ENCODE data around the gene SOCS3. TPM values are rescaled to one million over a fixed set of nuclear protein-coding genes. Genes with fewer than 3 reads are reported as not detected.

Gene SOCS3
- total RNA-seq, 1 donor from 2014 or later: 13.4 TPM

DNA sequence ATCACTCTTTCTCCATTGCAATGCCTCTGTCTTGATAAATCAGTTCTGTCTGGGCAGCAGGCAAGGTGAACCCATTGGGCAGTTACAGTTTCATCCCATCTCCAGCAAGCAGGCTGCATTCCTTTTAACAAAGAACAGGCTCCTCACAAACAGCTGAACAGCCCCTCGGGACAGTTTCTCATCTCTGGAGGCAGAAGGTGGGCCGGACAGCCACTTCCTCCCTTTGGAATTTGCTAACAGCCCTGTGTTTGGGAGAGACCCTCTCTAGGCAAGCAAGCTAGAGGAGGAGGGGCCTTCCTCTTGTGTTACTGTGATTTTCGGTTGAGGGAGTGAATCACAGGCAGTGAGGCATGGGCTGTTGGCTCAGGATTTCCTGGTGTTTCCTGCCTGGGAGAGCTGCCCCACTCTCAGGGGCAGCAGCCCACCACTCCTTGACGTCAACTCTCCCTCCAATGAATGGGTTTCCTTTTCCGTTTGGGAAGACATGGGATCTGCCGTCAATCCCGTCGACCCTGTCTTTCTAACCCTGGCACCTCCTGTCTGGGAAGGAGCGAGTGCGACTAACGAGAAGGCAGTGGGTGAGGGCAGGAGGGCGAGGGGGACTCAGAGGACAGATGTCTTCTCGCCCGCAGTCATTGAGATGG, 14.9 kb upstream of the SOCS3 start:
- H2AFZ ChIP-seq (ENCODE audit: low read depth, low read length): peak overlapping the region; percentile 62
- TF ChIP-seq EZH2 (IDR thresholded peaks at IDR 0.05; ENCODE audit: insufficient read depth, low read length) (no peak), CTCF (IDR thresholded peaks at IDR 0.05; ENCODE audit: insufficient read depth, low read depth, low read length) (no peak)
- peak overlapping the region; percentile 79 for H3K9ac ChIP-seq (ENCODE audit: low read length)
- peak overlapping the region; percentile 76 for H3K4me2 ChIP-seq (ENCODE audit: low read length)
- H3K36me3 Mint-ChIP-seq (ENCODE audit: low read depth, unreplicated experiment): no peaks in the 10 kb centered on the region
- H3K79me2 ChIP-seq (ENCODE audit: insufficient read depth, low read length): peaks cover 13% of the 10 kb centered on the region
- H3K4me3 Mint-ChIP-seq (ENCODE audit: unreplicated experiment): peak overlapping the region; percentile 31
- H3K27ac Mint-ChIP-seq (ENCODE audit: unreplicated experiment): peak overlapping the region; percentile 98
- H3K36me3 ChIP-seq (ENCODE audit: insufficient read depth, low read length): no peaks in the 10 kb centered on the region
- H4K20me1 ChIP-seq (ENCODE audit: insufficient read depth, low read length): no peaks in the 10 kb centered on the region
- H3K9me3 Mint-ChIP-seq (ENCODE audit: unreplicated experiment): no peaks in the 10 kb centered on the region
- H3K4me3 ChIP-seq (ENCODE audit: insufficient read depth, low read depth, low read length): no peak overlapping the region
- no peaks in the 10 kb centered on the region for H3K27me3 Mint-ChIP-seq (ENCODE audit: low read depth, unreplicated experiment)
- peaks cover 42% of the 10 kb centered on the region for H3K4me1 ChIP-seq (ENCODE audit: insufficient read depth, low read length)
- no peaks in the 10 kb centered on the region for H3K9me3 ChIP-seq (ENCODE audit: insufficient read depth, low read depth, low read length)
- H3K27me3 ChIP-seq (ENCODE audit: insufficient read depth, low read length): no peaks in the 10 kb centered on the region
- FAIRE-seq (no peak), DNase-seq (ENCODE audit: low read depth) (peak; percentile 89)
- H3K4me1 Mint-ChIP-seq (ENCODE audit: low read depth, unreplicated experiment): peaks cover 37% of the 10 kb centered on the region
- H3K27ac ChIP-seq (ENCODE audit: low read depth, low read length): peak overlapping the region; percentile 95

DNA sequence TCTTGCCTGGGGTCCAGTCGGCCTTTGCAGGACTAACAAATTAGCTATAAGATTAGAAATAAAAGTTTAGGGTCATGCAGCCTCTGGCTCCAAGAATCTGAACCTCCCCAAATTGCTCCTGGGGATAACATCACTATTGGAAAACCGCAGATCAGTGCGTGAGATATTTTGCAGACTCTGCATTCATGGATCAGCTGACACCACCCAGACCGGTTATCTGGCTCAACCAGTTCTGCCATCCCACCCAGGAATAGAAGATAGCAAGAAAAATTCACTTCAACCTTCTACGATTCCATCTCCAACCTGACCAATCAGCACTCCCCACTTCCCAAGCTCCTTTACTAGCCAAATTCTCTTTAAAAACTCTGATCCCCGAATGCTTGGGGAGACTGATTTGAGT, 14.3 kb upstream of the SOCS3 start:
- H3K4me2 ChIP-seq (ENCODE audit: low read length): peak overlapping the region; percentile 76
- Mint-ChIP-seq H3K27ac (ENCODE audit: unreplicated experiment) (peak overlapping the region; percentile 98), H3K4me3 (ENCODE audit: unreplicated experiment) (no peak overlapping the region), H3K36me3 (ENCODE audit: low read depth, unreplicated experiment) (no peaks in the 10 kb centered on the region), H3K4me1 (ENCODE audit: low read depth, unreplicated experiment) (peaks cover 36% of the 10 kb centered on the region), H3K27me3 (ENCODE audit: low read depth, unreplicated experiment) (no peaks in the 10 kb centered on the region), H3K9me3 (ENCODE audit: unreplicated experiment) (no peaks in the 10 kb centered on the region)
- H3K9me3 ChIP-seq (ENCODE audit: insufficient read depth, low read depth, low read length): no peaks in the 10 kb centered on the region
- DNase-seq (ENCODE audit: low read depth) (no peak), FAIRE-seq (no peak)
- H3K4me3 ChIP-seq (ENCODE audit: insufficient read depth, low read depth, low read length): no peak overlapping the region
- H3K27me3 ChIP-seq (ENCODE audit: insufficient read depth, low read length): no peaks in the 10 kb centered on the region
- no peak overlapping the region for H2AFZ ChIP-seq (ENCODE audit: low read depth, low read length)
- peak overlapping the region; percentile 79 for H3K9ac ChIP-seq (ENCODE audit: low read length)
- peak overlapping the region; percentile 95 for H3K27ac ChIP-seq (ENCODE audit: low read depth, low read length)
- TF ChIP-seq EZH2 (IDR thresholded peaks at IDR 0.05; ENCODE audit: insufficient read depth, low read length) (no peak), CTCF (IDR thresholded peaks at IDR 0.05; ENCODE audit: insufficient read depth, low read depth, low read length) (no peak)
- H3K36me3 ChIP-seq (ENCODE audit: insufficient read depth, low read length): no peaks in the 10 kb centered on the region
- peaks cover 8% of the 10 kb centered on the region for H3K79me2 ChIP-seq (ENCODE audit: insufficient read depth, low read length)
- H3K4me1 ChIP-seq (ENCODE audit: insufficient read depth, low read length): peaks cover 40% of the 10 kb centered on the region
- no peaks in the 10 kb centered on the region for H4K20me1 ChIP-seq (ENCODE audit: insufficient read depth, low read length)

DNA sequence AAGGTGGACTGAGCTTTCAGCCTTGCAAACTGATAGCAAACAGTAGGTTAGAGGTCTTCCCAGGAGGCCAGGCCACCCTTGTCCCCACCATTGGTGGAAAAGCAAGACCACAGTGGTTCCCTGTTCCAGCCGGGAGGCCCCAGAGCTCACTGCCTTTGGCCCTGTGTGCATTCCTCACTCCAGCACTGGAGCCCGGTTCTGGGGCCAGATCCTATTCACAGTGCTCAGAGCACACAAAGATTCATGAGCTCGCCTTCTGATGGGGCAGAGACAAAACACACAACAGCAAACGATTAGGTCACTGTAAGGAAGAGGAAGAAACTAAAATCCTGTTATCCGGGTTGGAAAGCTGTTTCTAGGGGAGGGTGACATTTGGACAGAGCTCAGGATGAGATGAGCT, 13.0 kb upstream of the SOCS3 start:
- TF ChIP-seq CTCF (IDR thresholded peaks at IDR 0.05; ENCODE audit: insufficient read depth, low read depth, low read length) (no peak), EZH2 (IDR thresholded peaks at IDR 0.05; ENCODE audit: insufficient read depth, low read length) (no peak)
- no peaks in the 10 kb centered on the region for H3K36me3 ChIP-seq (ENCODE audit: insufficient read depth, low read length)
- no peaks in the 10 kb centered on the region for H3K9me3 Mint-ChIP-seq (ENCODE audit: unreplicated experiment)
- no peaks in the 10 kb centered on the region for H3K79me2 ChIP-seq (ENCODE audit: insufficient read depth, low read length)
- peak overlapping the region; percentile 66 for H3K27ac Mint-ChIP-seq (ENCODE audit: unreplicated experiment)
- H3K4me3 ChIP-seq (ENCODE audit: insufficient read depth, low read depth, low read length): no peak overlapping the region
- H4K20me1 ChIP-seq (ENCODE audit: insufficient read depth, low read length): no peaks in the 10 kb centered on the region
- FAIRE-seq: no peak
- no peaks in the 10 kb centered on the region for H3K9me3 ChIP-seq (ENCODE audit: insufficient read depth, low read depth, low read length)
- DNase-seq (ENCODE audit: low read depth): no peak
- H3K4me1 Mint-ChIP-seq (ENCODE audit: low read depth, unreplicated experiment): peaks cover 32% of the 10 kb centered on the region
- no peak overlapping the region for H3K4me2 ChIP-seq (ENCODE audit: low read length)
- H3K4me1 ChIP-seq (ENCODE audit: insufficient read depth, low read length): peaks cover 33% of the 10 kb centered on the region
- H2AFZ ChIP-seq (ENCODE audit: low read depth, low read length): no peak overlapping the region
- no peak overlapping the region for H3K4me3 Mint-ChIP-seq (ENCODE audit: unreplicated experiment)
- no peaks in the 10 kb centered on the region for H3K27me3 ChIP-seq (ENCODE audit: insufficient read depth, low read length)
- no peaks in the 10 kb centered on the region for H3K36me3 Mint-ChIP-seq (ENCODE audit: low read depth, unreplicated experiment)
- no peaks in the 10 kb centered on the region for H3K27me3 Mint-ChIP-seq (ENCODE audit: low read depth, unreplicated experiment)
- no peak overlapping the region for H3K9ac ChIP-seq (ENCODE audit: low read length)
- H3K27ac ChIP-seq (ENCODE audit: low read depth, low read length): no peak overlapping the region

All from astrocyte (in vitro differentiated cells and primary cell).